GM21529 (cell line): ENCODE measurements around the gene PTPA.
"Not testable (repeated sequence)": the region's sequence is repeated elsewhere in the genome, so short reads cannot be mapped to it uniquely, and the experiment has no call there.

ENCODE experiments used
- ATAC-seq: cut with Tn5 transposase; IDR thresholded peaks from one replicate; pipeline ENCODE4 v1.9.1; 2021; ENCODE audit not compliant: unreplicated experiment

Gene PTPA

GRCh38 chr9:129150672-129151211 lies 39.5 kb downstream of the PTPA start:
- no peak for ATAC-seq

- no peak for ATAC-seq
Measured at GRCh38 chr9:129151469-129151868, 40.3 kb downstream of the PTPA start.

- no peak for ATAC-seq
Measured at GRCh38 chr9:129154866-129155477, 43.8 kb downstream of the PTPA start.

GRCh38 chr9:129156163-129156562 lies 44.9 kb downstream of the PTPA start:
- no peak for ATAC-seq

- ATAC-seq, result no peak
Measured at GRCh38 chr9:129160712-129161533, 49.7 kb downstream of the PTPA start.

- no peak for ATAC-seq
Measured at GRCh38 chr9:129161534-129161837, 50.3 kb downstream of the PTPA start.

- ATAC-seq, result no peak
Measured at GRCh38 chr9:129162497-129163197, 51.4 kb downstream of the PTPA start.

- not testable (repeated sequence) for ATAC-seq
Measured at GRCh38 chr9:129163198-129163670, 52.0 kb downstream of the PTPA start.

- ATAC-seq, result no peak
Measured at GRCh38 chr9:129163753-129164152, 52.5 kb downstream of the PTPA start.

- no peak for ATAC-seq
Measured at GRCh38 chr9:129164246-129164930, 53.2 kb downstream of the PTPA start.

GRCh38 chr9:129165198-129165597 lies 54.0 kb downstream of the PTPA start:
- no peak for ATAC-seq

- ATAC-seq, result no peak
Measured at GRCh38 chr9:129166623-129167557, 55.7 kb downstream of the PTPA start.

GRCh38 chr9:129170229-129170628 lies 59.0 kb downstream of the PTPA start:
- ATAC-seq, result no peak

- no peak for ATAC-seq
Measured at GRCh38 chr9:129171993-129172751, 61.0 kb downstream of the PTPA start.

GRCh38 chr9:129172816-129173215 lies 61.6 kb downstream of the PTPA start:
- ATAC-seq, result no peak

- no peak for ATAC-seq
Measured at GRCh38 chr9:129173296-129174101, 62.3 kb downstream of the PTPA start.

- no peak for ATAC-seq
Measured at GRCh38 chr9:129174102-129174723, 63.0 kb downstream of the PTPA start.
